ENCODE measurements around the gene SYNDIG1.

GRCh38 chr20:24533449-24533848, 64.0 kb downstream of the SYNDIG1 start:
- no peak for TF ChIP-seq POLR2A (IDR thresholded peaks at IDR 0.05)
- TF ChIP-seq CTCF (IDR thresholded peaks at IDR 0.05): no peak
